Activated CD4-positive, alpha-beta T cell treated with anti-CD3 and anti-CD28 coated beads, Interleukin-2, amount 10 ng/mL, durations not matched to agents 24 days and 14 days (primary cell): ENCODE measurements around the gene UNC5B. TPM values are rescaled to one million over a fixed set of nuclear protein-coding genes. Genes with fewer than 3 reads are reported as not detected.
"Not testable (repeated sequence)": the region's sequence is repeated elsewhere in the genome, so short reads cannot be mapped to it uniquely, and the experiment has no call there.

Experiments used
- DNase-seq: peaks from one replicate; pipeline ENCODE4 v3.0.0; 2022
- H3K27ac Mint-ChIP-seq: one replicate; pipeline ENCODE4 v1.8.0; 2022; ENCODE audit warnings: mild to moderate bottlenecking, mixed read lengths
- H3K27me3 Mint-ChIP-seq: one replicate; pipeline ENCODE4 v1.8.0; 2022; ENCODE audit warnings: mixed read lengths
- H3K36me3 Mint-ChIP-seq: one replicate; pipeline ENCODE4 v1.8.0; 2022; ENCODE audit warnings: low read depth, mild to moderate bottlenecking, mixed read lengths
- H3K4me1 Mint-ChIP-seq: one replicate; pipeline ENCODE4 v1.8.0; 2021; ENCODE audit warnings: mixed read lengths
- H3K4me3 Mint-ChIP-seq: one replicate; pipeline ENCODE4 v1.8.0; 2022; ENCODE audit warnings: mild to moderate bottlenecking, moderate library complexity, mixed read lengths
- H3K9me3 Mint-ChIP-seq: one replicate; pipeline ENCODE4 v1.8.0; 2021; ENCODE audit warnings: mixed read lengths
- intact Hi-C: fragments of 100-400 bp; cut with micrococcal nuclease; formaldehyde crosslinking; loops from one replicate; pipeline ENCODE4 v1.15.1; 2023
- total RNA-seq: library from RNA; stranded (reverse); gene quantifications from 2 replicates; pipeline ENCODE4 v1.2.3, GENCODE V29; 2022

The UNC5B gene
- total RNA-seq, 1 donor from 2014 or later = 0.14 TPM

GRCh38 chr10:71292624-71293445 is 80.5 kb downstream of the UNC5B start:
- Mint-ChIP-seq H3K4me1 (no peaks in the 10 kb centered on the region), H3K9me3 (no peaks in the 10 kb centered on the region), H3K36me3 (no peaks in the 10 kb centered on the region), H3K4me3 (no peak overlapping the region), H3K27me3 (no peaks in the 10 kb centered on the region), H3K27ac (no peak overlapping the region)
- no peak for DNase-seq
- intact Hi-C loops = no loop called here

GRCh38 chr10:71293446-71294084 is 81.2 kb downstream of the UNC5B start:
- Mint-ChIP-seq H3K9me3 (no peaks in the 10 kb centered on the region), H3K4me1 (no peaks in the 10 kb centered on the region), H3K27me3 (no peaks in the 10 kb centered on the region), H3K27ac (no peak overlapping the region), H3K36me3 (no peaks in the 10 kb centered on the region), H3K4me3 (no peak overlapping the region)
- no peak for DNase-seq
- intact Hi-C loops = no loop called here

- no peaks in the 10 kb centered on the region for H3K9me3 Mint-ChIP-seq
- no peak overlapping the region for H3K4me3 Mint-ChIP-seq
- H3K4me1 Mint-ChIP-seq = no peaks in the 10 kb centered on the region
- no peaks in the 10 kb centered on the region for H3K36me3 Mint-ChIP-seq
- intact Hi-C loops = no loop called here
- no peak overlapping the region for H3K27ac Mint-ChIP-seq
- H3K27me3 Mint-ChIP-seq = no peaks in the 10 kb centered on the region
- DNase-seq = no peak
Observed at GRCh38 chr10:71294091-71294561, 81.8 kb downstream of the UNC5B start.

- Mint-ChIP-seq H3K27ac (no peak overlapping the region), H3K9me3 (no peaks in the 10 kb centered on the region), H3K4me1 (no peaks in the 10 kb centered on the region), H3K27me3 (peaks cover 3% of the 10 kb centered on the region), H3K36me3 (no peaks in the 10 kb centered on the region), H3K4me3 (no peak overlapping the region)
- no peak for DNase-seq
- intact Hi-C loops = no loop called here
Observed at GRCh38 chr10:71294856-71295255, 82.5 kb downstream of the UNC5B start.

- no peak for DNase-seq
- Mint-ChIP-seq H3K27me3 (peaks cover 3% of the 10 kb centered on the region), H3K4me1 (no peaks in the 10 kb centered on the region), H3K27ac (no peak overlapping the region), H3K9me3 (no peaks in the 10 kb centered on the region), H3K36me3 (no peaks in the 10 kb centered on the region), H3K4me3 (no peak overlapping the region)
- intact Hi-C loops = no loop called here
Observed at GRCh38 chr10:71295641-71296040, 83.3 kb downstream of the UNC5B start.

GRCh38 chr10:71296086-71296485 is 83.7 kb downstream of the UNC5B start:
- H3K9me3 Mint-ChIP-seq = no peaks in the 10 kb centered on the region
- no peaks in the 10 kb centered on the region for H3K4me1 Mint-ChIP-seq
- intact Hi-C loops = no loop called here
- no peak overlapping the region for H3K27ac Mint-ChIP-seq
- DNase-seq = no peak
- H3K4me3 Mint-ChIP-seq = no peak overlapping the region
- peaks cover 3% of the 10 kb centered on the region for H3K27me3 Mint-ChIP-seq
- no peaks in the 10 kb centered on the region for H3K36me3 Mint-ChIP-seq

GRCh38 chr10:71296811-71297210 is 84.4 kb downstream of the UNC5B start:
- intact Hi-C loops, H3K4me3 Mint-ChIP-seq, H3K27me3 Mint-ChIP-seq, DNase-seq, H3K36me3 Mint-ChIP-seq, H3K9me3 Mint-ChIP-seq, H3K27ac Mint-ChIP-seq, H3K4me1 Mint-ChIP-seq: not testable (repeated sequence)

- Mint-ChIP-seq H3K27ac (no peak overlapping the region), H3K4me1 (no peaks in the 10 kb centered on the region), H3K4me3 (no peak overlapping the region), H3K27me3 (peaks cover 3% of the 10 kb centered on the region), H3K9me3 (no peaks in the 10 kb centered on the region), H3K36me3 (no peaks in the 10 kb centered on the region)
- DNase-seq = no peak
- intact Hi-C loops = no loop called here
Observed at GRCh38 chr10:71297343-71297742, 85.0 kb downstream of the UNC5B start.

GRCh38 chr10:71299071-71299785 is 86.9 kb downstream of the UNC5B start:
- intact Hi-C loops = no loop called here
- H3K4me1 Mint-ChIP-seq = no peaks in the 10 kb centered on the region
- peaks cover 4% of the 10 kb centered on the region for H3K27me3 Mint-ChIP-seq
- H3K27ac Mint-ChIP-seq = no peak overlapping the region
- H3K36me3 Mint-ChIP-seq = no peaks in the 10 kb centered on the region
- no peak for DNase-seq
- H3K4me3 Mint-ChIP-seq = no peak overlapping the region
- H3K9me3 Mint-ChIP-seq = no peaks in the 10 kb centered on the region

GRCh38 chr10:71300555-71301370 is 88.4 kb downstream of the UNC5B start:
- H3K4me3 Mint-ChIP-seq = no peak overlapping the region
- intact Hi-C loops = no loop called here
- no peak for DNase-seq
- H3K27ac Mint-ChIP-seq = no peak overlapping the region
- H3K36me3 Mint-ChIP-seq = no peaks in the 10 kb centered on the region
- no peaks in the 10 kb centered on the region for H3K4me1 Mint-ChIP-seq
- H3K27me3 Mint-ChIP-seq = peaks cover 4% of the 10 kb centered on the region
- no peaks in the 10 kb centered on the region for H3K9me3 Mint-ChIP-seq

GRCh38 chr10:71301371-71301916 is 89.1 kb downstream of the UNC5B start:
- intact Hi-C loops = no loop called here
- Mint-ChIP-seq H3K9me3 (no peaks in the 10 kb centered on the region), H3K27ac (no peak overlapping the region)

GRCh38 chr10:71302451-71302850 is 90.1 kb downstream of the UNC5B start:
- H3K4me1 Mint-ChIP-seq = no peaks in the 10 kb centered on the region
- H3K27me3 Mint-ChIP-seq = peaks cover 4% of the 10 kb centered on the region
- no peak overlapping the region for H3K4me3 Mint-ChIP-seq
- H3K36me3 Mint-ChIP-seq = no peaks in the 10 kb centered on the region
- no peaks in the 10 kb centered on the region for H3K9me3 Mint-ChIP-seq
- intact Hi-C loops = no loop called here
- no peak overlapping the region for H3K27ac Mint-ChIP-seq
- DNase-seq = no peak

More at GRCh38 chr10:71301371-71301916, 89.1 kb downstream of the UNC5B start:
- Mint-ChIP-seq H3K4me1 (no peaks in the 10 kb centered on the region), H3K36me3 (no peaks in the 10 kb centered on the region), H3K27me3 (peaks cover 4% of the 10 kb centered on the region), H3K4me3 (no peak overlapping the region)
- DNase-seq = no peak

GRCh38 chr10:71302874-71303568 is 90.7 kb downstream of the UNC5B start:
- Mint-ChIP-seq H3K36me3 (no peaks in the 10 kb centered on the region), H3K4me3 (no peak overlapping the region), H3K27ac (no peak overlapping the region), H3K27me3 (peaks cover 4% of the 10 kb centered on the region), H3K9me3 (no peaks in the 10 kb centered on the region), H3K4me1 (no peaks in the 10 kb centered on the region)
- intact Hi-C loops = no loop called here
- DNase-seq = peak; percentile 65
